Measurements from ENCODE around the gene GLTP. TPM values are rescaled to one million over a fixed set of nuclear protein-coding genes. Genes with fewer than 3 reads are reported as not detected.

GLTP gene
- total RNA-seq, 1 donor from 2014 or later = 48.7 TPM

GRCh38 chr12:109920261-109920780 lies 40.0 kb upstream of the GLTP start:
- Mint-ChIP-seq H3K4me3 (no peak overlapping the region), H3K9me3 (no peaks in the 10 kb centered on the region), H3K27me3 (no peaks in the 10 kb centered on the region), H3K36me3 (peaks cover 24% of the 10 kb centered on the region), H3K4me1 (ENCODE audit: unreplicated experiment) (peaks cover 4% of the 10 kb centered on the region), H3K27ac (no peak overlapping the region)
- no peak for TF ChIP-seq CTCF (conservative IDR thresholded peaks at IDR 0.05)
- no peak for DNase-seq (ENCODE audit: extremely low spot score, unreplicated experiment)

- no peaks in the 10 kb centered on the region for H3K27me3 Mint-ChIP-seq
- peaks cover 24% of the 10 kb centered on the region for H3K36me3 Mint-ChIP-seq
- no peaks in the 10 kb centered on the region for H3K4me1 Mint-ChIP-seq (ENCODE audit: unreplicated experiment)
- no peak for TF ChIP-seq CTCF (conservative IDR thresholded peaks at IDR 0.05)
- H3K9me3 Mint-ChIP-seq = no peaks in the 10 kb centered on the region
- no peak for DNase-seq (ENCODE audit: extremely low spot score, unreplicated experiment)
- H3K4me3 Mint-ChIP-seq = no peak overlapping the region
- H3K27ac Mint-ChIP-seq = no peak overlapping the region
Measured at GRCh38 chr12:109919456-109919855, 39.1 kb upstream of the GLTP start.

GRCh38 chr12:109916045-109916444 lies 35.7 kb upstream of the GLTP start:
- no peak overlapping the region for H3K27ac Mint-ChIP-seq
- no peaks in the 10 kb centered on the region for H3K27me3 Mint-ChIP-seq
- H3K36me3 Mint-ChIP-seq = peaks cover 23% of the 10 kb centered on the region
- no peak for DNase-seq (ENCODE audit: extremely low spot score, unreplicated experiment)
- no peaks in the 10 kb centered on the region for H3K4me1 Mint-ChIP-seq (ENCODE audit: unreplicated experiment)
- TF ChIP-seq CTCF (conservative IDR thresholded peaks at IDR 0.05) = no peak
- H3K4me3 Mint-ChIP-seq = no peak overlapping the region
- H3K9me3 Mint-ChIP-seq = no peaks in the 10 kb centered on the region

GRCh38 chr12:109915171-109916040 lies 35.1 kb upstream of the GLTP start:
- H3K27ac Mint-ChIP-seq = no peak overlapping the region
- no peaks in the 10 kb centered on the region for H3K27me3 Mint-ChIP-seq
- no peaks in the 10 kb centered on the region for H3K9me3 Mint-ChIP-seq
- DNase-seq (ENCODE audit: extremely low spot score, unreplicated experiment) = no peak
- no peak for TF ChIP-seq CTCF (conservative IDR thresholded peaks at IDR 0.05)
- H3K4me1 Mint-ChIP-seq (ENCODE audit: unreplicated experiment) = no peaks in the 10 kb centered on the region
- H3K36me3 Mint-ChIP-seq = peaks cover 22% of the 10 kb centered on the region
- H3K4me3 Mint-ChIP-seq = no peak overlapping the region

- no peak overlapping the region for H3K27ac Mint-ChIP-seq
- H3K9me3 Mint-ChIP-seq = no peaks in the 10 kb centered on the region
- no peak overlapping the region for H3K4me3 Mint-ChIP-seq
- DNase-seq (ENCODE audit: extremely low spot score, unreplicated experiment) = no peak
- no peak for TF ChIP-seq CTCF (conservative IDR thresholded peaks at IDR 0.05)
- no peaks in the 10 kb centered on the region for H3K27me3 Mint-ChIP-seq
- H3K36me3 Mint-ChIP-seq = peaks cover 19% of the 10 kb centered on the region
- no peaks in the 10 kb centered on the region for H3K4me1 Mint-ChIP-seq (ENCODE audit: unreplicated experiment)
Measured at GRCh38 chr12:109914461-109914860, 34.1 kb upstream of the GLTP start.
